PC-3 (cell line): ENCODE data around the gene FGGY.

Experiments used
- CTCF ChIP-seq: fragments of 300-600 bp; sonication (generic); conservative IDR thresholded peaks from 2 replicates; pipeline ENCODE4 v1.5.1; 2017; ENCODE audit warnings: antibody characterized with exemption, low read depth, mild to moderate bottlenecking, low read length
- EZH2 ChIP-seq: fragments of 300-600 bp; sonication (generic); IDR thresholded peaks from one replicate; pipeline ENCODE4 v1.6.1; 2017; ENCODE audit warnings: antibody characterized with exemption, mild to moderate bottlenecking, low read length; ENCODE audit not compliant: unreplicated experiment

- no peak for TF ChIP-seq CTCF
- TF ChIP-seq EZH2: no peak
Measured at GRCh38 chr1:59393211-59394180, 96.6 kb downstream of the FGGY start.
